HuH-7 (cell line): Measurements from ENCODE around the gene GUCA2A.

Source experiments
- DNase-seq: peaks from one replicate; pipeline ENCODE4 v3.0.0; 2011; ENCODE audit warnings: low spot score

Gene GUCA2A

DNA sequence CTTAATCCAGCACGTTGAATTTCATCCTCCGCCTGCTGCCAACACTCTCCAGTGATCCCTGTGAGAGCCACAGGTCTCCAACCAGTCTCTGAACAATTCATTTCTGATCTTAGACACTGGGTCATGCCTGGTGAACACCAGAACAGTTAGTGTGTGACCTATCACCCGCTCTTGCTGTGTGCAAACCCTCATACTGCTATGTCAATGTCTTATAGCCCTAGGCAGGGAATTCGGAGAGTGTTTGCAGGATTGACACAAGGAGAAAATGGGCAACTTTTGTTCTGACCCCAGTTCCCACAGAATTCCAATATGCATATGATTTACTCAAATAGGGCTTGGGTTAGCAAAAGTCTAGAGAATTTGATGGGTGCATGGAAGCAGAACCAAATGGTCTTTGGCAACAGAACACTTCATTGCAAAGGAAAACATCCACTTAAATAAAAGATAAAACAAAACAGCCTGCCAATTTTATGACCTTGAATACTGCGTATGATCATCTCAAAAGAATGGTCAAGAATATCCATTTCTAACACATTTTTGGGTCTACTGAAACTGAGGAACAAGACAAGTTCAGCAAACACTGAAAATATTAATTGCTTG is 34.4 kb downstream of the GUCA2A start:
- DNase-seq = no peak

DNA sequence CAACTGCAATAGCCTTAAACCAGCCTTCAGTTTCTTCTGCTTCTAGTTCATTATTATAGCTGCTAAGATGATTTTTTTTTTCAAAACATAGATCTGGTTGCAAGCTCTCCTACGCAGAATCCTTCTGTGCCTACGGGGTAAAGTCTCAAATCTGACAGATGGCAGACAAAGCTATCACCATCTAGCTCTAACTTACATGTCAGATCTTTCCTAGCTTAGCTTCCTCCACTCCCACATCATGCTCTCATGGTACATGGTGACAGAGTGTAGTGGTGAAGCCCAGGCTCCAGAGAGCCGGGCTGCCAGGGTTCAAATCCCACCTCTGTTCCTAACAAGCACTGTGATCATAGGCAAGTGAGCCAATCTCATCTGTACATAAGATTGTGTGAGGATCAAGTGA is 35.6 kb downstream of the GUCA2A start:
- no peak for DNase-seq

DNA sequence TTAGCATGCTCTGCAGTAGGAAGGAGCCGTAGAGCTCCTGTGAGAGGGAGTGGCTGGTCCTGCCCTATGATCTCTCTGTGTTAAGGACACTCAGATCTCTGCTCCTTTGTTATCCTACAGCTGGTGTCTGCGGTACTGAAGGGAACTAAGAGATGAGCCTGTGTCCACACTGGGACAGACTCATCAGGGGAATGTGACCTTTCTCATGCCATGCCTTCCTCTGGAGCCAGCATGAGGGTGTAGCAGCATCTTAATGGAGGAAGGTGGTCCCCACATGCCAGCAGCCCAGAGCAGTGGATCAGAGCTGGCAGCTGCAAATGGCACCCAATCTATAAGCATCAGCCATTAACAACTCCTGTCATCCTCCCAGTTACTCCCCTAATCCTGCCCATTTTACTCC is 36.0 kb downstream of the GUCA2A start:
- DNase-seq = no peak

DNA sequence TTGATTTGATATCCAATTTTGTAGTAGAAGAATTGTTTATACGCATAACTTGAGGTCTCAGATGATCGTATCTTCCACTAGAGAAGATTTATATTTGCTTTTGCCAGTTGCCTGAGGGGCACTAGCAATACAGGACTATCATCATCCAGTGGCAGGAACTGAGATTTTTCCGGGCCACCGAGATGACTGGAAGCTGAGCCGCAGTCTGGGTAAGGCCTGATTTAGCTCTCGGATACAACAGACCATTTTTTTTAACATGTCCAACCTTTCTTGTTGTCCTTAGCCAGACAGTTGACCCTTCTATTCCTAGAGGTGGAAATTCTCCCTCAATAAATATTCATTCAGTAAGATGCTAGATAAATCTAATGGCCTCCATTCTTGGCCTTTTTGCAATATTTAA is 36.8 kb downstream of the GUCA2A start:
- DNase-seq = no peak

DNA sequence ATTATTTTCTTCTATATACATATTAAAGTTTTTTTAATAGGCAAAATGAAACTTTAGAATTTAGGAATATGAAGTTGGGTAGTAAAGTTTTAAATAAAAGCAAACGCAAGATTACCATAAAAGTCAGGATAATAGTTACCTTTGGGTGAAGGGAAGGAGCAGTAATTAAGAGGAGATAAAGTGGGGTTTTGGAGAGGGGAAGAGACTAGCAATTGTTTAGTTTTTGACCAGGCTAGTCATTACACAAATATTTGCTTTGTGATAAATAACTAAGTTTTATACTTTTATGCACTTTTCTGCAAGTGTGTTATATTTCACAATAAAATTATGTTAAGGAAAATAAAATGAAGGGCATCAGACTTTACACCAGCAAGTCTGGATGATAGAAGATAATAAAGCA is 39.0 kb downstream of the GUCA2A start:
- no peak for DNase-seq

DNA sequence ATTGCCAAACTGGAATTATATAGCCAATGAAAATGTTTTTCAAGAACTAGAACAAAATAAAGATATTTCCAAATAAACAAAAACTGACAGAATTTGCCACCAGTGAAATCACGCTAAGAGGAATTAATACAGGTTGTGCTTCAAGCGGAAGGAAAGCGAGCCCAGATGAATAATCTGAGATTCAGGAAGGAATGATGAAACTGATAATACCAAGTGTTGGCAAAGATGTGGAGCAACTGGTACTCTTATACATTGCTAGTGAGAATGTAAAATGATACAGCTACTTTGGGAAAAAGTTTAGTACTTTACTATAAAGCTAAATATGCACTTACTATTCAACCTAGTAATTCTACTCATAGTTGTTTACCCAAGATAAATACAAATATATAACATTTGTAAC is 42.1 kb downstream of the GUCA2A start:
- DNase-seq = no peak

DNA sequence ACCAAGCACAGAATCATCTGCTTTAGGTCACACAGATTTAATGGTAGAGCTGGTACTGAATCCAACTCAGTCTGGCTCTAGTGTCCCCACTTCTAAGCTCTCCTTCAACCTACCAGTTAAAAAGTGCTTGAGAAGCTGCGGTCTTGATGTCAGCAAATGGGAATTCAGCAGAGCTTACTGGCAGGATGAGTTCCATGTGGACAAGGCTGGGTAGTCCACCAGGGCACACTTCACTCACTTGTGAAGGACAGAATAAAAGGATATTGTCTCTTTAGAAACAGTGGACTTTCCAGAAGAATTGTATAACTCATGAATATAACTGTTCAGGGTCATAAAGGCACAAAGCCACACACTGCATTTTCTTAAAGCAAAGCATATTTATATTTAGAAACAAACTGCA is 46.4 kb downstream of the GUCA2A start:
- DNase-seq = no peak

DNA sequence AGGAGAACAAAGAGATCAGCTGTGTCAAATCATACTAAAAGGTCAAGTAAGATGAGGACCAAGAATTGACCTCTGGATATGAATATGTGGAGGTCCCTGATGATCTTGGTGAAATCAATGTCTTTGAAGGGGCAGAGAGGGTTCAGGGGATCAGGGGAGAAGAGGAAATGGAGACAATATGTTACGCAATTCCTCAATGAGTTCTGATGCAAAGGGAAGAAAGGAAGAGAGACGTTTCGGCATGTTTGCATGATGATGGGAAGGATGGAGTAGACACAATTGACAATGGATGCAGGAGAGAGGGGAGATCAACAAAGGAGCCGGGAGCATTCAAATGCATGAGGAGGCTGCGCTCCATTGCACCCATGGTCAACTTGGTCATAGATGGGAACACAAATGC is 47.3 kb downstream of the GUCA2A start:
- no peak for DNase-seq

DNA sequence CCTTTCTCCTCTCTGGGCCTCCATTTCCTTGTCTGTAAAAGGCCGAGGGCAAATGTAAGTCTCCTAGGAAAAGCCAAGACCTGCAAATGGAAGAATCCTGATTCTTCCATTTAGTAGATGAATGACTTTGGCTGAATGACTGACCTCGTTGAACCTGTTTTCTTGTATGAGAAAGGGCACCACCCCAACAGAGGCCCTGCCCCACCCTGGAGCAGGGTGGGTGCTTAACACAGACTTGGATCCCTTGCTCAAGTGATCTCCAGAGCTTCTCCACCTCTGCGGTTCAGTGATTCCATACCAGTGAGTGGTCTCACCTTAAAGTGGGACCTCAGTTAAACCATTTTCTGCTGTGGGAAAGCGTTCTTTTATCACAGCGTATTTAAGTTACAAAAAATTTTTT is 50.3 kb downstream of the GUCA2A start:
- DNase-seq = no peak
